IPS-NIHi11 (cell line): Measurements from ENCODE around the gene GHDC.
"Not testable (repeated sequence)": the region's sequence is repeated elsewhere in the genome, so short reads cannot be mapped to it uniquely, and the experiment has no call there.

Experiments
- DNase-seq: peaks from one replicate; pipeline ENCODE4 v3.0.0; 2012; ENCODE audit warnings: mixed read lengths, low spot score

Gene GHDC

GRCh38 chr17:42202696-42203095 is 8.4 kb upstream of the GHDC start:
- no peak for DNase-seq

- no peak for DNase-seq
Measured at GRCh38 chr17:42202159-42202558, 7.9 kb upstream of the GHDC start.

GRCh38 chr17:42201458-42201772 is 7.1 kb upstream of the GHDC start:
- no peak for DNase-seq

- no peak for DNase-seq
Measured at GRCh38 chr17:42200706-42201457, 6.6 kb upstream of the GHDC start.

- DNase-seq, result no peak
Measured at GRCh38 chr17:42199416-42200011, 5.2 kb upstream of the GHDC start.

GRCh38 chr17:42198897-42199296 is 4.6 kb upstream of the GHDC start:
- no peak for DNase-seq

- DNase-seq, result no peak
Measured at GRCh38 chr17:42197564-42198156, 3.4 kb upstream of the GHDC start.

GRCh38 chr17:42193216-42193968 is 902 bp downstream of the GHDC start:
- DNase-seq, result no peak

- DNase-seq, result no peak
Measured at GRCh38 chr17:42192189-42193126, 1.8 kb downstream of the GHDC start.

GRCh38 chr17:42191275-42191608 is 3.1 kb downstream of the GHDC start:
- no peak for DNase-seq

GRCh38 chr17:42190491-42191274 is 3.6 kb downstream of the GHDC start:
- DNase-seq, result no peak

GRCh38 chr17:42189651-42189965 is 4.7 kb downstream of the GHDC start:
- no peak for DNase-seq

- no peak for DNase-seq
Measured at GRCh38 chr17:42188749-42189650, 5.3 kb downstream of the GHDC start.

- no peak for DNase-seq
Measured at GRCh38 chr17:42187833-42188232, 6.5 kb downstream of the GHDC start.

GRCh38 chr17:42186191-42186590 is 8.1 kb downstream of the GHDC start:
- not testable (repeated sequence) for DNase-seq

- DNase-seq, result no peak
Measured at GRCh38 chr17:42185621-42185930, 8.7 kb downstream of the GHDC start.

GRCh38 chr17:42184713-42185620 is 9.3 kb downstream of the GHDC start, which contains the start of gene HCRT:
Gene HCRT (minus strand): TSS chr17:42185452. CDS start chr17:42185365, 87 bp downstream.
- DNase-seq, result no peak

GRCh38 chr17:42183741-42184711 is 10.3 kb downstream of the GHDC start:
- DNase-seq, result peak; percentile 96
